GM19193 (cell line): ENCODE results near the gene PGBD2.

ENCODE experiments used
- POLR2A ChIP-seq: IDR thresholded peaks from 4 replicates; pipeline ENCODE4 v1.6.1; 2011; ENCODE audit not compliant: insufficient read depth, insufficient read length; ENCODE audit errors: extremely low read depth

Gene PGBD2

GRCh38 chr1:248906009-248906752 lies at the start of gene PGBD2:
Gene PGBD2 (plus strand): TSS chr1:248906235. CDS start chr1:248913863, 7,628 bp downstream.
- TF ChIP-seq POLR2A = peak; percentile 96

- no peak for TF ChIP-seq POLR2A
Measured at GRCh38 chr1:248857201-248857600, 48.8 kb upstream of the PGBD2 start.

- TF ChIP-seq POLR2A = no peak
Measured at GRCh38 chr1:248857749-248858095, 48.3 kb upstream of the PGBD2 start.

- TF ChIP-seq POLR2A = peak; percentile 39
Measured at GRCh38 chr1:248858096-248858890, 47.7 kb upstream of the PGBD2 start.

- peak; percentile 94 for TF ChIP-seq POLR2A
Measured at GRCh38 chr1:248858891-248859889, 46.8 kb upstream of the PGBD2 start, which contains the start of gene ZNF692. Gene ZNF692 (minus strand): TSS chr1:248859085. CDS start chr1:248858309, 776 bp downstream.

- no peak for TF ChIP-seq POLR2A
Measured at GRCh38 chr1:248860007-248860406, 46.0 kb upstream of the PGBD2 start.

- no peak for TF ChIP-seq POLR2A
Measured at GRCh38 chr1:248861616-248862015, 44.4 kb upstream of the PGBD2 start.

- TF ChIP-seq POLR2A = no peak
Measured at GRCh38 chr1:248862695-248862997, 43.4 kb upstream of the PGBD2 start.

- peak; percentile 80 for TF ChIP-seq POLR2A
Measured at GRCh38 chr1:248862998-248863881, 42.8 kb upstream of the PGBD2 start.

- TF ChIP-seq POLR2A = no peak
Measured at GRCh38 chr1:248871837-248872401, 34.1 kb upstream of the PGBD2 start.

- TF ChIP-seq POLR2A = no peak
Measured at GRCh38 chr1:248872752-248873408, 33.2 kb upstream of the PGBD2 start.

GRCh38 chr1:248873409-248873992 lies 32.5 kb upstream of the PGBD2 start:
- no peak for TF ChIP-seq POLR2A
